GM03348 (cell line): ENCODE measurements around the gene FOXN4.
A peak's percentile ranks its signal among the peaks of the same experiment; 100 is the strongest.
"Not testable (repeated sequence)": the region's sequence is repeated elsewhere in the genome, so short reads cannot be mapped to it uniquely, and the experiment has no call there.

Experiments
- DNase-seq: peaks from one replicate; pipeline ENCODE4 v3.0.0; 2012; ENCODE audit warnings: low spot score

Gene FOXN4

GRCh38 chr12:109308534-109309380 lies at the start of gene FOXN4:
TSS of gene FOXN4 (minus strand) at chr12:109309284. CDS start at chr12:109308321, 963 bp downstream.
- DNase-seq, result no peak

DNA sequence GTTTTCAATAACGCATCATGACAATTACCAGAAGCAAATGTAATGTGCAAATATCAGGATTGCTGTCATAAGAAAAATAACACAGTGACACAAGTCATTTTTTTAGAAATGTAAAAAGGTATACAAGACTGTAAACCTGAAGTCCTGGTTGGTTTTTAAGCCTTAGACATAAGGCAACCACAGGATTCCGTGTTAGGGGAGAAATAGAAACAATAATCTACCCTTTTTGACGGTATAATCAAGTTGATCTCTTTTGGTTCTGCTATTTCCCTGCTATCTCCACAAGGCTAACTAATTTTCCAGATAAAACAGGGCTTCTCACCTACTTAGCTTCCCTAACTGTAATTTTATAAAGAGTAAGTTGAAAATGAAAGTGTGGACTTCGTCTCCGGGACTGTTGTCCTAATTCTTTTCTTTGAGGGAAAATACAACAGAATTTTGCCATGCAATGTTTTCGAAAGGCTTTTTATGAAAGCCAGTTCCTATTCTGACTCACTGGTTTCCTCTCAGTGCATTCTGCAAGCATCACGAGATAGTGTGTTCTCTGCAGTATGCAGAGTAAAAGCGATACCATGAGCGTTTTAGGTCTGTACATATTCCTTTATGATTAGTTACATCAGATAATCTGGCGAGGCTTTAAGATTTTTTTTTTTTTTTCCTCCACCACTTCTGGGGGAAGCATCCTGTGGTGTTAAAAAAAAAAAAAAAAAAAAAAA lies 49.2 kb upstream of the FOXN4 start:
- DNase-seq, result no peak

- no peak for DNase-seq
These were observed 47.9 kb upstream of the FOXN4 start for GRCh38 chr12:109357032-109357431.

DNA sequence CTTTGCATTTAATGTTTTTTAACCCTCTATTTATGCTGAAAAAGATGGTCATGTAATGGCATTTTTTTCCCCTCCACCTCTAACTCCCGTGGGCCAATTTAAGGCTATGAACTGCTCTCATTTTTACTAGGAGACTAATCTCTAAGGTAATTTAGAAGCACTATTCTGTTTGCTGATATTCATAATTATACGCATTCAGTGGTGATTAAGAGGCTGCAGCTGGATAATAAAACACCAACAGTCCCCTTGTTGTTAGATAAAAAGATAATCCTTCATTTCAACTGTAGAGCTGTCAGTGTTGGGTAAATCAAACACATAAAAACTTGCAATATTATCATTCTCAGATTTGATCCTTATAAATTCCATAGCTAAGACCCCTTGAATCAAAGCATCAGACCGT lies 47.5 kb upstream of the FOXN4 start:
- DNase-seq, result no peak

DNA sequence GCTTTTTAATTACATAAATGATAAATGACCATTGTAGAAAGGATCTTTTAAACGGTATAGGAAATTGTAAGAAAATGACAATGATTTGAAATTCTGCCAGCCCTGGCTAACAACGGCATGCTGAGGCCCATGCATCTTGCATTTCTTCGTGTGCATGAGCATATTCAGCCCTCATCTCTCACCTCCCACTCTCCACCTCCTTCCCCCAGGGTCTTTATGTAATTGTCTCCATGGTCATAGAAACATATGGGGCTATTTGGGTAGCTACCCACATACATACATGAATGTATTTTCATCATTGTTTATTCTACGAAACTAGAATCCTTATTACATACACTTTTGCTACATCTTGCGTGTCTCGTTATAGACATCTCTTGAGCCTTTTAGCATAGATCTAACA lies 43.1 kb upstream of the FOXN4 start:
- no peak for DNase-seq

- DNase-seq, result no peak
These were observed 38.5 kb upstream of the FOXN4 start, which contains the start of gene MYO1H for GRCh38 chr12:109347589-109347988. TSS of gene MYO1H (plus strand) at chr12:109347900. CDS start at chr12:109347961, 61 bp downstream.

GRCh38 chr12:109346920-109347319 lies 37.8 kb upstream of the FOXN4 start:
- no peak for DNase-seq

DNA sequence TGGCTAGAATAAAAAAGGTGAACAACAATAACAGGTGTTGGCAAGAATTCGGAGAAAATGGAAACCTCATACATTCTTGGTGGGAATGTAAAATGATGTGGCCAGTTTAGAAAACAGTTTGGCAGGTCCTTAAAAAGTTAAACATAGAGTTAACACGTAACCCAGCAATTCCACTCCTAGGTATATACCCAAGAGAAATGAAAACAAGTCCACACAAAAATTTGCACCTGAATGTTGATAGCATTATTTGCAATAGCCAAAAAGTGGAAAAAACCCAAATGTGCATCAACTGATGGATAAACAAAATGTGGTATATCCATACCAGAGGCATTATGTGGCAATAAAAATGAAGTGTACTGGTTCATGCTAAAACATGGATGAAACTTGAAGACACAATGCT lies 36.3 kb upstream of the FOXN4 start:
- DNase-seq, result no peak

- no peak for DNase-seq
These were observed 34.6 kb upstream of the FOXN4 start for GRCh38 chr12:109343677-109344076.

- DNase-seq, result no peak
These were observed 27.5 kb upstream of the FOXN4 start for GRCh38 chr12:109336593-109336992.

- no peak for DNase-seq
These were observed 25.8 kb upstream of the FOXN4 start for GRCh38 chr12:109334887-109335286.

- no peak for DNase-seq
These were observed 22.3 kb upstream of the FOXN4 start for GRCh38 chr12:109331301-109331952.

DNA sequence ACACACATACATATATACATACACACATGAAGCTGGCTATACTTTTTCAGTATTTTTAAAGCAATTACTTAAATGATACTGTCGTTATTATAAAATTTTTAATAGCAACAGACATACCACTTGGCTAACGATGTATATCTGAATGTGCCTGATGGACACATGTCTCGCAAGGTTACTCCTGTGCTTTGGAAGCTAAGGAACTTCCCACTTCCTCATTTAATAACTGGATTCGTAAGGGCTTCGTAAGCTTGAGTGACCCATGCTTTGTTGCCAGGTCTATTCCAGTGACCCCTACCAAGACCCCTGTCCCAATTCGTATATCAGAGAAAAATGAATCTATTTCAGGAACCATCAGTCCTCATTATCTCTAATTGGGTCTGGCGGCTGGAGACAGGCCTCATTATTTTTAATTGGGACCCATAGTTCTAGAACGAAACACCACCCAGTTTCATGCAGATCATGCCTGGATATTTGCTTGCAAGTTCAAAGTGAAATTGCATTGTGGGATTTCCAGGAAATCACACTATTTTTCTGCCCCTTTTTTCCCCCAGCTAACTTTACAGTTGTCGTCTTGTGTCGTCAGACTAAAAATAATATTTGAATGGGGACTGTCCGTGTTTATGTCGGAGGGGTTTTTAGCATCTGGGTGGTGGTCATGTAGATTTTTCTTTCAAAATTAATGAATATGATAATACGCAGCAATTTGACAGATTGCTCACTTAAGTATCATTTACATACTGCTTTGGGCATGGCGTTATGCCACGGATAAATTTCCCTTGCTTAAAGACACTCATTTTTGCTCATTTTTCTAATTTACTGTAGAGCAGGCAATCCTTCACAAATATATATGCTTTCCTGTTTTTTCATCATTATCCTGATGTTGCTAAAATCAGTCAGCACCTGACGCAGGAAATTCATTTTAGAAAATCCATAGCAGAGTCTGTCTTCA lies 21.5 kb upstream of the FOXN4 start:
- no peak for DNase-seq

DNA sequence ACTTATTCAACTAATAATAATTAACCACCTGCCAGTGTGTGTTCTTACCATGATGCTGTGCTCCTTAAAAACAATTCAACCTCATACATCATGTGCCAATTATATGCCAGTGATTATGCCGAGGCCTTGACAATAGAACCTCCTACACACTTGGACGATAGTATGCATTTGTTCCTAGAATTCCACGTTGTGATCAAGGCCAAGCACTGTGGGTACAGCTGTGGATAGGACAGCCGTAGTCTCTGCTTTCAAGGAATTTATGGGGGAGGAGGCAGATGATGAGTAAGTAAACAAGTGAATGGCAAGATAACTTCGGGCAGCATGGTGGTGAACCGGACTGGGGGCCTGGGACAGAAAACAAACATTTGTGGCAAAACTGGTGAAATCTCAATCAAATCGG lies 20.6 kb upstream of the FOXN4 start:
- no peak for DNase-seq

DNA sequence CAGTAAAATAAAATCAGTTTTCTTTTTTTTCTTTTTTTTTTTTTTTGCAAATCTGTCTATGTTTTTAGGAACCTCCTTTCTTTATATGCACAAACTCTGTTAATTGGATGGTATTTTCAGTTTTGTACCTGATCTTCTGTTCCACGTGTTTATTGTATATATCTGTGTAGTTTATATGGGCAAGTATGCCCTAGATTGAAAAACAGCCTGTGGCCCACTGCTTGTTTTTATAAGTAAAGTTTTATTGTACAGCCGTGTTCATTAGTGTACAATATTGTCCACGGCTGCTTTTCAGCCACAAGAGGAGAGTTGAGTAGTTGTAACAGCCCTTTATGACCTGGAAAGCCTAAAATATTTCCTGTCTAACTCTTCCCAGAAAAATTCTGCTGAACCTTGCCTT lies 19.9 kb upstream of the FOXN4 start:
- DNase-seq, result no peak

DNA sequence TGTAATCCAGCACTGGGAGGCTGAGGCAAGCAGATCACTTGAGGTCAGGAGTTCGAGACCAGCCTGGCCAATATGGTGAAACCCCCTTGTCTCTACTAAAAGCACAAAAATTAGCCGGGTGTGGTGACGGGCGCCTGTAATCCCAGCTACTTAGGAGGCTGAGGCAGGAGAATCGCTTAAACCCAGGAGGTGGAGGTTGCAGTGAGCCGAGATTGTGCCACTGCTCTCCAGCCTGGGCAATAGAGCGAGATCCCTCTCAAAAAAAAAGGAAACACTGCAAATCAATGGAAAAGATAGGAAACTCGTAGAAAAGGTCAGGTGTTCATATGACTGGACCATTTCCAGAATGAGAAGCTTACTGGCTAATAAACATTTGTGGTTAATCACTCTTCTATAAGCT lies 12.2 kb upstream of the FOXN4 start:
- not testable (repeated sequence) for DNase-seq

- DNase-seq, result no peak
These were observed 1.4 kb upstream of the FOXN4 start for GRCh38 chr12:109310247-109311125.

DNA sequence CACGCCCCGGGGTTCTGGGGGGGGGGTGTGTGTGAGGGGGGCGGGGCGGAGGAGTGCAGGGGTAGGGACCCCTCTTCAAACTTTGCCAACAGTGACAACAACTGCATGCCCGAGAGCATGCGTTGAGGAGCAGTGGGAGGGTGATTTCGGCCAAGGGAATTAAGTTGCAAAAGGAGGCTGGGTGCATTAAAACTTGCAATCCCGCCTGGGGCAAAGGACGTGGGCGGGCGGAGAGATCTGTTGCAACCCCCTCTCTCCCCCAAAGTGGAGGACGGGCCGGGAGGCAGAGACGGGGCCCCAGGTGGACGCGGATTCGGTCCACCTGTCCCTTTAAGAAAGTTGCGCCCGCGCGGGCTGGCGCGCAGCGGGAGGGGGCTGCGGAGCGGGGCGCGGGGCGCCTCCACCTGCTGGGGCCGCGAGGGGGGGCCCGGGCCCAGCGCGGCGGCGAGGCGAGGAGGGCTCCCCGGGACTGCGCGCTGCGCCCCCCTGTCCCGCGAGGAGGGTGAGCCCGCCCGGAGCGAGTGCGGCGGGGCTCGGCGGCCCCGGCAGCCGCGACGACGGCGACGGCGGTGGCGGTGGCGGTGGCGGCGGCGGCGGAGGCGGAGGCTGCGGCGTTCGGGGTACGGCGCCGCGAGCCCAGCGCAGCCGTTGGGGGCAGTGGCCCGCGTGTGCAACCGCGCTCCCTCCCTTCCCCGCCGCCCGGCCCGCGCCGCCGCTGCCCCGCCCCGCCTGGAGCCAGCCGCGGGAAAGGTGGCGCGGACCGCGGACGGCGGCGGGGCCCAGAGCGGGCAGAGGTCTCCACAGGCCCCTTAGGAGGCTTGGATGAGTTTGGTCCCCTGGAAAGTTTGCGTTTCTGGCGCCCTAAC lies 530 bp upstream of the FOXN4 start:
- DNase-seq, result peak; percentile 33

DNA sequence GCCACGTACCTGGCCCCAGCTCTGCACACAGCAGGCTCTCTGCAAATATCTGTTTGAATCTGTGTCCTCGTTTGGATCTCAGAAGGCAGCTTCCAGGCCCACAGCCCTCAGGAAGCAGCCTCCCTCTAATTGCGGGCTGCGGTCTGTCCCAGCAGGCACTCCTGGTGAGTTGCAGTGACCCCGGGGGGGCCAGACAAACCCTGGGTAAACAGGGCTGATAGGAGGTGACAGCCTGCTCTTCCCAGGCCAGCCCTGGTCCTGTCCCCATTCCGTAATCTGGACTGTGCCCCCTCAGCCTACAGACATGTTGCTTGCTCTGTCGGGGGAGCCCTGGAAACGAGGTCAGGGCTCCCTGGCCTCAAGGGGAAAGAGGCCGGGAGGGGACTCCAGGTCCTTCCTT lies 2.0 kb downstream of the FOXN4 start:
- no peak for DNase-seq

GRCh38 chr12:109305547-109305946 lies 3.5 kb downstream of the FOXN4 start:
- no peak for DNase-seq
